CD4-positive, alpha-beta T cell treated with Interleukin-17A for 1 hour (primary cell): ENCODE results near the gene RESP18.
"Not testable (repeated sequence)": the region's sequence is repeated elsewhere in the genome, so short reads cannot be mapped to it uniquely, and the experiment has no call there.

Source experiments
- DNase-seq: peaks from one replicate; pipeline ENCODE4 v3.0.0-alpha.2; 2020

Gene RESP18

DNA sequence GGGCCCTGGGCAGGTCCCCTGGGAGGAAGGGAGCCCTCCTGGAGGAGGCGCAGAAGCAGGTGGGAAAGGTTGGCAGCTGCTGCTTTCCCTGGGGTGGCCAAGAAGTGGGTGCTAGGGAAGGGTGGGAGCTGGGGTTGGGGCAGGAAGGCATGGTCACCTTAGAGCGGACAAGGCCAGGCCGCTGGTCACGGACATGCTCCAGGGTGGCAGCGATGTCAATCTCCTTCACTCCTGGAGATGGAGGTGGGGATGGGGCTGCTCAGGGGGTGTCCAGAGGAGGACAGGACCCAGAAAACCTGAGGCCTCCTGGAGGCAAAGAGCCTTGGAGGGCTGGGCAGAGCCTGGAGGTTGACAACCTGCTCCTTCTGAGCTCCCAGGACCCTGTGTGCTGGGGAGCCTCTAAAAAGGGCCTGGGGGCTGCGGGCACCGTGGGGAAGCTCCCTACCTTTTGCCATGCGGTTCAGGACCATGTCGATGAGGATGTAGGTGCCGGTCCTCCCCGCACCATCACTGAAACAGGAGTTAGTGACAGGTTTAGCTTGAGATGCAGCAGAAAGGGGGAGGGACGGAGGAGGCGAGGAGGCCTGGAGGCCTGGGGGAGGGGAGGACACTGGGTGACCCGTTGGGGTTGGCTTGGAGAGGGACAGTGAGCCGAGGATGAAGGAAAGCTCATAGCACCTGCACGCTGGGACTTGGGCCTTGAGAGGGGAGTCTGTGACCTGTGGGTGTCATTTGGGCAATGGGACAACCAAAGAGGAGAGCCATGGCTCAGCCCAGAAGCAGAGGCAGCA lies 42.0 kb downstream of the RESP18 start:
- DNase-seq = no peak

GRCh38 chr2:219289537-219290361 lies 42.8 kb downstream of the RESP18 start:
- no peak for DNase-seq

GRCh38 chr2:219289195-219289536 lies 43.4 kb downstream of the RESP18 start:
- DNase-seq = no peak

GRCh38 chr2:219287580-219288265 lies 44.8 kb downstream of the RESP18 start:
- no peak for DNase-seq

DNA sequence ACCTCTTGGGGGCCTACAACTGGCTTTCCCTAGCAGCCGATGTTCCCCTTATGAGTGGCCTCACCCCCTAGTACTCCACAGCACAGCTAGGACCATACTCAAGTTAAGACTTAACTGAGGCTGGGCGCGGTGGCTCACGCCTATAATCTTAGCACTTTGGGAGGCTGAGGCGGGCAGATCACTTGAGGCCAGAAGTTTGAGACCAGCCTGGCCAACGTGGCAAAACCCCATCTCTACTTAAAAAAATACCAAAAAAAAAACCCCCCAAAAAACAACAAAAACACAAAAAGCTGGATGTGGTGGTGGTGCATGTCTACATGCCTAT lies 45.5 kb downstream of the RESP18 start:
- not testable (repeated sequence) for DNase-seq

DNA sequence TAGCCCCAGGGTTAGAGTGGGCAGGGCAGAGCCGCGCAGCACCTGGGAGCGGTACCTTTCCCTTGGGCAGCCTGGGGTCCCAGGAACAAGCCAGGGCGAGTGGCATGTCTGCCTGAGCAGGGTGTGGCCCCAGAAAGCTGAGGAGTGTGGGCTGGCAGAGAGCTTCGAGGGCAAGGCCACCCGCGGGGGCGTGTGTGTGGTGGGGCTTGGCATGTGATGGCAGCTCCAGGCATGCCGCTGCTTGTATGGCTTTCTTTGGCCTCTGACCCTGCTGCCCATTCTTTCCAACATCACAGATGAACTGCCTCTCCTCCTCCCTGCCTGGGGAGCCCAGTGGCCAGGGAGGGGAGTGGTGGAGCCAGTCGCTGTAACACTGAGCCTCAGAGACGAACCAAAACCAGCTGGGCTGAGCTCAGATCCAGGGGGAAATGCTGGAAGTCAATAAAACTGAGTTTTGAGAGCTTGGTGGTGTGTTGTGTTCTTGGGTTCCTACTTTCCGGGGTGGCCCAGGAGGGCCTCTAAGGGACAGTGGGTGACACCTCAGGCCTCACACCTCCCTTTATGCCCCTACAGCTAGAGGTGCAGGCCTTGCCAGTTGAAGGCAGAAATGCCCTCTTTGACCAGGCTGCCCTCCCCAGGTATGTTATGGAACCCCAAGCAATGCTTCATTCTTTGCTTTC lies 46.0 kb downstream of the RESP18 start:
- no peak for DNase-seq

- no peak for DNase-seq
Observed at GRCh38 chr2:219285894-219286425, 46.6 kb downstream of the RESP18 start.

- no peak for DNase-seq
Observed at GRCh38 chr2:219285373-219285735, 47.2 kb downstream of the RESP18 start.

- DNase-seq = no peak
Observed at GRCh38 chr2:219284501-219285372, 47.8 kb downstream of the RESP18 start.

DNA sequence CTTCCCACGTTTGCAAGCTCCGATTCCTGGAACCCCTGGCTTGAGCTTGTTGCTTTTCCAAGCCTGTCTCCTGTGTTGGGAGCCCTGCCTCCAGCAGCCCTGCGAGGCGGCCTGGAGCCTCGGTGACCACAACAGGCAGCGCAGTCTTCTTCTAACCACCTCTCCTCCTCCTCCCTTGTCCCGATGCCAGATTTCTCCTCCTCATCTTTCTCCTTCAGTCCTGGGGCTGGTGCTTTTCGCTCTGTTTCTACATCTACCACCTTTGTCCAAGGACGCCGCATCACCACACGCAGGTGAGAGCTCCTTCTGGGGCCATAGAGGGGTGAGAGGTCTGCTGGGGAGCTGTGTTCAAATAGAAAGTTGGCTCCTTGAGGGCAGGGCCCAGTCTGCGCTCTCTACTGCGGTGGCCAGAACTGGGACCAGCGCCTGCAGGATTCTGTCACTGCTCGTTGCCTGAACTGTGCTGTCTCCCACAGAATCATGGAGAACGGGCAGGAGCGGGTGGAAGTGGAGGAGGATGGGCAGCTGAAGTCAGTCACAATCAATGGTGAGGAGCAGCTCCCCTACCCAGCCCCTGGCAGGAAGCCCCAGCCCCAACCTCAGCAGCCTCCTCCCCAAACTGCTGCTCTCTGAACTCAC lies 49.5 kb downstream of the RESP18 start:
- DNase-seq = no peak

- no peak for DNase-seq
Observed at GRCh38 chr2:219282375-219282774, 50.2 kb downstream of the RESP18 start.

DNA sequence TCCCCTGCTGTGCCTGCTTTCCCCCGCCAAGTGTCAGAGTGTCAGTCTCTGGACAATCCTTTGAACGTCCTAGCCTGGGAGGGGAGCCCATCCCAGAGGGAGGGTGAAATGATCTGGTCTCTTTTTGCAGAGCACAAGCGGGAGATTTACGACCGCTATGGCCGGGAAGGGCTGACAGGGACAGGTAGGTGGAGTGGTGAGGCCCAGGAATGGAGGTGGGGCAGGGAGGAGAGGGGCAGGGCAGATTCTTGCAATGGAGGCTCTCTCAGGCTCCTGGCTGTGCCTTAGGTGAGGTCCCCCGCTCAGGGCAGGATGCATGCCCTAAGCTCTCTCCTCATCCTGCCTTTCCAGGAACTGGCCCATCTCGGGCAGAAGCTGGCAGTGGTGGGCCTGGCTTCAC lies 51.0 kb downstream of the RESP18 start:
- DNase-seq = no peak

DNA sequence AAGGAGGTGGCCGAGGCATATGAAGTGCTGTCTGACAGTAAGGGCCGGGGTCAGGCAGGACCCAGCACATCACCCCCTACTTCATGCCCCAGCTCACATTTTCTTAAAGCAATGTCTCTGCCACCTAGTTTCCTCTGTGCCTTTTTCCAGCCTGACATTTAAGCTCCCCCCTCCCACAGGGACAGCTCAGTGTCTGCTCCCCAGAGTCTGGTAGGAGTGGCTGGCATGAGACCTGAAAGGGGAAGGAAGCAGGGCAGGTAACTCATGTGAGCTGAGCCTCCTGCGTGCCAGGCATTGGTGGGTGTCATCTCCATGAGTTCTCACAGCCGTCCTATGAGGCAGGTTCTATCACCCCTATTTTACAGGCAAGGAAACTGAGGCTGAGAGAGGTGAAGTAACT lies 51.9 kb downstream of the RESP18 start:
- DNase-seq = no peak

GRCh38 chr2:219279916-219280516 lies 52.5 kb downstream of the RESP18 start:
- DNase-seq = no peak

- peak; percentile 99 for DNase-seq
Observed at GRCh38 chr2:219279151-219279915, 53.2 kb downstream of the RESP18 start, which contains the start of gene DNAJB2. Gene DNAJB2 (plus strand): TSS chr2:219279366. CDS start chr2:219279834, 468 bp downstream.

- DNase-seq = no peak
Observed at GRCh38 chr2:219278655-219279150, 53.8 kb downstream of the RESP18 start.

- DNase-seq = peak; percentile 83
Observed at GRCh38 chr2:219277703-219278654, 54.6 kb downstream of the RESP18 start.
